Stimulated activated CD4-positive, alpha-beta T cell treated with anti-CD3 and anti-CD28 coated beads, Interleukin-12 subunit alpha, Interleukin-12 subunit beta, amount 100 ng/mL, for 48 hours (primary cell): ENCODE measurements around the gene CNNM1.

Source experiments
- DNase-seq, 3 donors: peaks; one replicate each; pipeline ENCODE4 v3.0.0-alpha.2; 2020; ENCODE audit warnings: low read depth in 2 of 3, low spot score in 1 of 3

Gene CNNM1

DNA sequence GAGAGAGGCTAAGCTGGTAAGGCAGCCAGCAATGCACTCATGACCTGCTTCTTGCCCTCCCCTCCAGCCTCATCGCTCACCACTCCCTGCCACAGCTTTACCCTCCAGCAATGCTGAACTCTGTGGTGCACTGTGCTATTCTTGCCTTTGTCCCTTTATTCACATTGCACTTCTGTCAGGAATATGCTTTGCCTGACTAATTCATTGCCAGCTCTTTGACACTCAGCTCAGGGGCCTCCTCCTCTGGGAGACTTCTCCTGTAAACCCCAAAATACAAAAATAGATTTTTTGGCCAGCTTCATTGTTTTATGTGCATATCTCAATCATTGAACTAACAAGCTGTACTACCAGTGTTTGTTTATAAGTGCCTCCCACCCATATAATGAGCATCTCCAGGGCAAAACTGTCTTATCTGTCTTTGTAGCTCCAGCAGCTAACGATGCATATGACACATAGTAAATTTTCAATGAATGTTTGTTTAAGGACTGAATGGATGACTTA is 8.2 kb downstream of the CNNM1 start:
- DNase-seq, result no peak

DNA sequence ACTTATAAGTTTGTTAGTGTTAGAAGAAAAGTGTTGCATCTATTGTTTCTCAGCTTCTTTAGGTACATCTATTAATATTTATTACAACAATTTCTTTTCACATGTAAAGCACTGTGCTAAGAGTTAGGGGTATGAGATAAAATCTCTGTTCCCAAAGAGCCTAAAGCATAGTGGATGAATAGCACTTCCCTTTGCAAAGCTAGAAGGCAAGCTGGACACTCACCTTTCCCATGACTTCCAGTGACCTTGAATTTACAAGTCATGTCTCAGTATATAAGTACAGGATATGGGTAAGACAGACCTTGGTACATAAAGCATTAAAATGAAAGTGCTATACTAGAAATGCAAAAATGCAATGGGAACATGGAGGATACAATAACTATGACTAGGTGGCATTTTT is 8.7 kb downstream of the CNNM1 start:
- DNase-seq, result no peak

DNA sequence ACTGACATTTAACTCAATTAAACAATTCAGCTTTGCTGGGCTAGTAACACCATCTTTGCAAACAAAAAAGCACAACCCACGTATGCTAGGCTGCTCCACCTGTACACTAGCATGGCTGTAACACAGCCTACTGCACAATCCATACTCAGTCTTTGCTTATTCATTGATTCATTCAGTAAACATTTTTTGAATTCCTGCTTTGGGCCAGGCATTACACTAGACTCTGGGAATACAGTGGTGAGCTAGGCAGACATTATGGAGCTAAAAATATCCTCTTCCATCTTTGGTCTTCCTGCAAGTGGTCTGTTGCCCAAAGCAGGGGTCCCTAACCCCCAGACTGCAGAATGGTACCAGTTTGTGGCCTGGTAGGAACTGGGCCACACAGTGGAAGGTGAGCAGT is 9.9 kb downstream of the CNNM1 start:
- no peak for DNase-seq

DNA sequence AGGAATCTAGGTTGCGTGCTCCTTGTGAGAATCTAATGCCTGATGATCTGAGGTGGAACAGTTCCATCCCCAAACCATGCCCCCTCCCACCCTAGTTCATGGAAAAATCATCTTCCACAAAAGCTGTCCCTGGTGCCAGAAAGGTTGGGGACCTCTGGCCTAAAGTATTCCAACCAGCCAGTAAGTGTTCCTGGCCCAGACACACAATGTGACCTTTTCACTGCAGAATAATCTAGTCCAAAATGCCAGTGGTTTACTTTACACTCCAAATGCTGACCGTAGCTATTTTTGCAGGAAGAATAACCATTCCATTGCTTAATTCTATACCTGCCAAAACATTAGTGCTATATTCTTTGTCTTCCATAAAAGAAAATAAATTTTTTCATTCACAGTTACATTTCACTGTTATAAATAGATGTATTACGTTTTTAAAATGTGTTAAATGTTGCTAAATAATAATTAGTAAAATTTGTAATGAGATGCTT is 10.4 kb downstream of the CNNM1 start:
- no peak for DNase-seq

DNA sequence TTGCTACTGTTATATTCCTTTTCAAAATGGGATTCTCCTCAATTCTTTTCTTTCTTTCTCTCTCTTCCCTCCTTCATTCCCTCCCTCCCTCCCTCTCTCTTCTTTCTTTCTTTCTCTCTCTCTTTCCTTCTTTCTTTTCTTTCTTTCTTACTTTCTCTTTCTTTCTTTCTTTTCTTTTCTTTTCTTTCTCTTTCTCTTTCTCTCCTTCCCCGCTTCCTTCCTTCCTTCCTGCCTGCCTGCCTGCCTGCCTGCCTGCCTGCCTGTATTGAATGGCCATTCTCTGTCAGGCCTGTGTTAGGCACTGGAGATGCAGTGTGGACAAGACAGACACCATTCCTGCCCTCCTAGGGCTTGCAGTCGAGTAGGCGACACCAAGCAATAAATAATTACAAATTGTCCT is 11.5 kb downstream of the CNNM1 start:
- no peak for DNase-seq

DNA sequence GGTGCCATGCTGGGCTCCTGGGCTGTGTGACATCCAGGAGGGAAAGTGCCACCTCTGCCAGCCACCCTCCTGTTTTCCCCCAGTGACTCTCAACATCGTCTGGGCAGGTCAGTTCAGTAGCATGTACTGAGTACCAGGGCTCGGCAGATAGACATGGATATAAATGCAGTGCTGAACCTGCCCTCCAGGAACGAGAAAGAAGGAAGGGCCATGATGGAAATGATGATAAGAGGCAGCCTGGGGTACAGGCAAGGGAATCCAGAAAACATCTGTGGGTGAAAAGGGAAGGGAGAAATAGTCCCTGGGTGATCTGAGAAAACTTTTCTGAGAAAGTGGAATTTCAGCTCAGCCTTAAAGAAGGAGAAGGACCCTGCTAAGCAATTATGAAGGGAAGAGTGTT is 12.1 kb downstream of the CNNM1 start:
- DNase-seq, result no peak

DNA sequence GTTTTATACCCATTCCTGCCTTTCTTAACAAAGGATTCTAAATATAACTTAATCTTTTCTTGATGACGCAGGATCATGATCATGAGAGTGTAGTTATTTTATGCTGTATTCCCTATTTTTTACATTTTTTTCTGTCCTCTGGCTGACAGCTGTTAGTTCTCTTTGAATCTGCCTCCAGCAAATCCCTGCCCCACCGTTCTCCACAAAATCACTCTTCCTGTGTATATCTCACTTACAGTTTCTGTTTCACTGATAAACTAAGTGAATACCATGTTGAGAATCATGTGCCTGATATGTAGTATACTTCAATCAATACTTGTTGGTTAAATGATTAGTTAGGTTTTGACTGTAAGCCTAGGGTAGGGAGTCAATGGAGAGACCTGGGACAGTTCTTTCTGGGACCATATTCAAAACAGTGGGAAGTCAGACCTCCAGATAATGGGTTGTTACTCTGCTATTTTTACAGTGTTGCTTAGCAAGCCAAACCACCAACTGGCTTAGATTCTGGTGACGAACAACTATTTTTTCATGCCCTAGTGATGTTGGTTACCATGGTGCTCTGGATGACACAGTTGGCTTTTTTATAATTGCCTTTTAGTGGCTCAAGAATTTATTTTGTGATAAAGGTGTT is 12.8 kb downstream of the CNNM1 start:
- no peak for DNase-seq

DNA sequence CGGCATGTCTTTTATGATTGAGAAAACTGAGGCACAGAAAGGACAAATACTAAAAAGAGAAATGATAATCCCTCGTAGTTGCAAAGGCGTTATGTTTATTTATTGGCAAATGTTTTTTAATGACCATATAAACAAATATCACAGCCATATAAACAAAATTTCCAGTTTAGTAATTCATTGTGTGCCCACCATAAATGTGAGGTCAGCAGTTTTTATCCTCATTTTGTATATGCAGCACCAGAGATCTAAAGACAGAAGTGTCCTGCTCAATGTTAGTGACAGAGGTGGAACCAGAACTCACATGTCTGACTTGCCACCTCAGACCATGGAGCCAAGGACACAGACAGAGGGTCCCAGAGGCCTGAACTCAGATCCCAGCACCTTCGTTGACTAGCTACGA is 14.1 kb downstream of the CNNM1 start:
- DNase-seq, result no peak

DNA sequence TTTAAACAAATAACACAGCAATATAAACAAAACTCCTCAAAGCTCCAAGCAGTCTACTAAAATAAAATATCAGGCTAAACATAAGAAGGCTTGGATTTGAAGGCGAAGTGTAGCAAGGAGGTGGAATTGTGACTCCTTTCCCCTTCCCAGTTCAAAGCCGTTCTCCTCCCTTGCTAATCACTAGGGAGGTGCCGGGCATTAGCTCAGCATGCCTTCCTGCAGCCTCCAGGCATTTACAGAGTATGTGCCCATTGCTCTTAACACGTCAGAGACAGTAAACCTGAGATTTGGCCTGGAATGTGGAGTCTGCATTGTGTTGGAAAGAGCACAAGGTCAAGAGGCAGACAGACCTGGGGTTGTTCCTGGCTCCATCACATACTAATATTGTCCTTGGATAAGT is 15.6 kb downstream of the CNNM1 start:
- DNase-seq, result no peak

DNA sequence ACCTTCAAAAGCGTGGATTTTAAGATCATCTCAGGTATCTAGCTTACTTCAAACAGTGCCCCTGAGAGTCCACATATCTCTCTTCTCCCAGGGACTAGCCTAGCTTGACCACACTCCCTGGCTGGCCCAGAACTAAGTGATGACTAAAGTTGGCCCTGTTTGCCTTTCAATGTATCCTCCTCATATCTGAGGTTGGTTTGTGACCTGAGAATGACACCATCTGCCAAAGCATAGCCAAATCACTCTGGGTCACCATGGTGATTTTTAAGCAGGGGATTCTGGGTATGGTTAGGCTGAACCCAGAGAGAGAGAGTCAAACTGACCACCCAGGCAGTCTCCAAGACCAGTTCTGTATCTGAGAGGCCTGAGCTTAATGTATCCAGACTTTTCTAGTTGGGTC is 16.2 kb downstream of the CNNM1 start:
- DNase-seq, result no peak

DNA sequence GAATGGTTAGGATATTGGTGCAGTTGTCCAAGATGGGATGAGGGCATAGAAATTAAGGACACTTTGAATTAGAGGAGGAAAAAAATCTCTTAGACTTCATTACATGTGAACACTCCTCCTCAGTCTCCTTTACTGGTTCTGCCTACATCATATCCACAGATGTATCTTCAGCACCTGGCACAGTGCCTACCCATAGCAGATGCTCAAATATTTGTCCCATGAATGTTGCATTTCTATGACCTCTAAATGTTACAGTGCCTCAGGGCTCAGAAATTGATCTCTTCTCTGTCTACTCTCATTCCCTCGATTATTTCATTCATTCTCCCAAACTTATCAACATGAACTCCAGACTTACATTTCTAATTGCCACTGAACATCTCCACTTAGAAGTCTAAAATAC is 17.1 kb downstream of the CNNM1 start:
- no peak for DNase-seq

DNA sequence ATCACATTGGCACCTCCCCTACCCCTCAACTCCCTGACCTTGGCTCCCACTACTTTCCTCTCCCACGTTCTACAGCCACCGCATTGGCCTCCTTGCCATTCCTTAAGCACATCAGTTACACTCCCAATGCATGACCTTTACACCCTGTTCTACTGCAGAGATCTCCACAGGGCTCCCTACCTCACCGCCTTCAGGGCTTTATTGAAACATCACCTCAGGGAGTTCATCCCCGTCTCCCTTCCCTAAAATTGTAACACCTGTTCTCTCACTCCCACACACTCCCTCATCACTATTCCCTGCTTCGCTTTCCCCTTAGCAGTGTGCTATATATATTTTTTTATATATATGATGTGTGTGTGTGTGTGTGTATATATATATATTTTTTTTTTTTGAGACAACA is 18.5 kb downstream of the CNNM1 start:
- DNase-seq, result no peak

DNA sequence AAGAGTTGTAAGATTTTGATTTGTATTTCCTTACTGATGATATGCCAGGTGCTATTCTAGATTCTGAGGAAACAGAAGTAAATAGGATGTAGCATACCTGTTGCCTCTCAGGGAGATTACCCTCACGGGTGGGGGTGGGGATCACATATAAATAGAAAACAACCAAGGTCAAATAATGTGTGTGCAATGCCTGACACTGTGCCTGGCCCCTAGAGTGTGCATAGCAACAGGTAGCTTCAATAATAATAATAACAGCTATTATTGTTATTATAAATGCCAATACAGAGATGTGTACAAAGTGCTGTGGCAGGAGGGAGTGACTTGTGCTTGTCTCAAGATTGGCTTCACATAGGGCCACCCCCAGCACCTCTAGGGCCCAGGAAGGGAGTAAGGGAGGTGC is 24.0 kb downstream of the CNNM1 start:
- DNase-seq, result no peak

DNA sequence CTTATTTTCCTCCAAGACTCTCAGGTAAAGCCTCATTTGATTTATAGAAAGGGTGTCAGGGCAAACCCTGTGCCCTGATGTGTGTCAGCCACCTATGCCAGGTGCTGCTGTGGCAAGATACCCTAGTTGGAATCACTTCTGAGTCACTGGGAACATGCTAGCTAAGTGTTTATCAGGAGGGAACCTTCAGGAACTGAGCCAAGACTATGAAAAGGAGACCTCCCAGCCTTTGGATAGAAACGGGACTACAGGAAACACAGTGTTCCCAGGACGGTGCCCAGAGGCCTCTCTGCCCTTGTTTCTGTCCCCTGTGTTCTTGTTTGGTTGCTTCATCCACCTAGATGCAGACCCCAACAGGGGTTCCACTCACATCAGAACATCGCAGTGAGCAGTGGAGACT is 28.5 kb downstream of the CNNM1 start:
- DNase-seq, result no peak

DNA sequence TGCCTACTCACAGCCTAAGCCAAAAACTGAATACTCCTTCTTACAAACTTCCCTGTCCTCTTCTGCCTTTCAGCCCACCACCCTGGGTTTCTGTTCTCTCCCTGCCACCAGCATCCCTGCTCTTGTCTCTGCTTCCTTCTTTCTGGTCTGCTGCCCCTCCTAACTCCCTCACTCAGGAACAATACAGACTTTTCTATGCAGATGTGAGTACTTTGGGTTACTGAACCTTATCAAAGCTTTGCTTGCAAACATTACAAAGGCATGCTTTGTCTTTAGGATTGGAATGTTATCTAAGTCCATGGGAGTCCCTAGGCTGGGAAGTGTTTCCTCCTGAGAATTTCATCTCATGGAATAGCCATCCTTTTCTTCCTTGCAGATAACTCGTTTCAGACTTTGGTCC is 28.9 kb downstream of the CNNM1 start:
- no peak for DNase-seq

DNA sequence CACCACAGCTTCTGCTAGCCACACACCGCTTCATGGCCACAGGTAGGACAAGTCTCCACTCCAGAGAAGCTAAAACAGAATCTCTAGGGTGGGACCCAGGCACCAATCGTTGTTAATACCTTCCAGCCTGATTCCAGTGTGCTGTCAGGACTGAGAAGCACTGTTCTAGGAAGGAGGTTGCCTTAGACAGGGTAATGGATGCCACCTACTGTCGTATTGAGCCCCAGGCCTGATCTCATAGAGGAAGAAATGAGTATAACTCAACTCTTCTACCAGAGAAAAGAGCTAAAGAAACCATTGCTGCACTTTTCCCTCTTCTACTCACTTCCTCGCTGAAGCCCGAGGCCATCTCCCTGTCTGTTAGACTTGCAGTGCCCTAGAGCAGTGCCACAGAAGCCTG is 31.8 kb downstream of the CNNM1 start:
- DNase-seq, result no peak

DNA sequence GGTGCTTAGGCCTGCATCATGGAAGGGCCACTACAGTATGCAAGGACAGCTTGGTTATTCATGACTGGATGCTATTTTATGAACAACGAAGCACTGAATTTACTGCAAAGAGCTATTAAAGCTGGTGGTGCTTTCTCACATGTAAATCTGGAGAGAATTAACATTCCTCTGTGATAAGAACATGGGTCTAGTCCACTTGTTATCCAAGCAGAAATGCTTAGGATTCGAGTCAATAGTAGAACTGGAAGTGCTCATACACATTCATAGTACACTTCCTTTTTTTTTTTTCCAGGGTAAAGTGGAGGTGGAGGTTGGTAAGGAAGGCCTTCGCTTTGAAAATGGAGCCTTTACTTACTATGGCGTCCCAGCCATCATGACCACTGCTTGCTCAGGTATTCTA is 35.0 kb downstream of the CNNM1 start:
- no peak for DNase-seq

DNA sequence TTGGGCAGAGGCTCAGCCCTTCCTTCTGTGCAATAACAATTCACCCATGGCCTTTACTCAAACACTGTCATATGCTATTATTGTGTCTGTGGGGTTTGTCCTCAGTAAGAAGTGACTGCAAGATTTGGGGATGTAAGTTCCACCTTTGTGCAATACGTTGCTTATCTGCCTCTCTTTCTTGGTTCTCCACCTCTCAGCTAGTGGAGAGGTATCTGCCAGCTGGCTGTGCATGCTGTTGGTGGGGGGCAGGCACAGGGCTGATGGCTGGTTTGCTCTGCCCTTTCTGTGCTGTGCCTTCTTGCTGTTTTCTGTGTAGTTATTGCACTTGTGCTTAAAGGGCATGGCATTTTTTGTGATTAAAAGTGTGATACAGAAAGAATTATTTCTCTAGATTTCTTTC is 36.2 kb downstream of the CNNM1 start:
- no peak for DNase-seq

DNA sequence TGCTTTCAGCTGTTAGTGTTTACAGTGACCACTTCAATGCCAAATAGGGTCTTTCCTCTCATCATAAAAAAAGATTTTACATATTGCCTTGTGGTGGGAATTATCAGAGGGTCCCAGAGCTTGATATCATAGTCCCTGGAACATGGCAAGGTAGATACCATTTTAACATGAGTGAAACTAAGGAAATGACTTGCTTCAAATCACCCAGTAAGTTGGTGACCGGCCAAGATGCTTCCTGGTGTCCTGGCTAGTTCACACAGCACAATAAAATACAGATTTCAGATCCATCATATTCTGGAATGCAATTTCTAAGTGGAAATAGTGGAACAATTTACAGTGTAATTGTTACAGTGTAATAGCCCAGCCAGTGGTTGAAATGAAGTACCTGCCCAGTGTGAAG is 36.6 kb downstream of the CNNM1 start:
- DNase-seq, result no peak

DNA sequence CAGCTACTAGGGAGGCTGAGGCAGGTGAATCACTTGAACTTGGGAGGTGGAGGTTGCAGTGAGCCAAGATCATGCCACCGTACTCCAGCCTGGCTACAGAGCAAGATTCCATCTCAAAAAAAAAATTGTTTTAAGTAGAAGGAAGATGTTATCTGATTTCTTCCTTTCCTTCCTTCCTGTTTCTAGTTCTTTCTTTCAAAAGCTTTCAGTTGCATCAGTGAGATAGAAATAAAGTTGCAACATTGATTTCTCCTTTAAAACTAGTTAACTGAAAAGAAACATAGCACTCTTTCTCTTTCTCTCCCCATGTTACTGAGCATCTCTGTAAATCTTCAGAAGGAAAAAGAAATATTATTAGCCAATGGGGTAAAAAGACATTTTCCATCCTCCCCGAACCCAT is 37.5 kb downstream of the CNNM1 start:
- DNase-seq, result no peak

DNA sequence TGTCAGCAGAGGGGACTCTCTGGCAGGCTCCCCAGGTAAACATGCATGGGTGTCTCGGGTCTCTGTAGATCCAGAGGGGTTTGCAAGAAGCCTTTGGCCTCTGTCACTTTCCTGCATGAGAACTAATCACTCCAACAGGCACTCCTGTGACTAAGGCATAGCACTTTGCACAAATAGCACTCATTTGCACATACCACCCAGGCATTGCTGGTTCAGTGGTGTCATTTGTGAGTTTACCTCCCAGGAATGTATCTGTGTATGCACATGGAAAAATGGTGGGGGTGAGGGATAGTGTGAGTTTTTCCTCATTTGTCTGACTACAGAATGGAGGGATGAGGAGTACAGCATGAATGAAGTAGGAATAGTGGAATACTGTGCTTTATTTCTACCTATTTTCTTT is 39.5 kb downstream of the CNNM1 start:
- no peak for DNase-seq

DNA sequence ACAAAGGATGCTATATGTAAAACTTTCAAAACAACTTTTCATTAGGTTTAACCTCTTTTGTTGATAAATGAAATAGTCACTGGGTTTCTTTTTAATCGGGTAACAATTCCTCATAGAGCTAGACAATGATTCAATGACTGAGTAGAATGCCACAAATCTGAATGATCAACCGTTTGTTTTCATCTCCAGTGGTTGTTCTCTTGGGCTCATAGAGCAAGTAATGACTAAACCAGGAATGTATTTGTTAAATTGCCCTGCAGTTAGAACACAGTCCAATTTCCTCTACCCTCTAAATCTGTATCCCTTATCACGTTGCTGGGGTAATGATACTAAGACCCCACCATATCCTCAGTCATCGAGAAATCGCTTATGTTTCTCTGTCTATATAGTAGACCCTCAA is 40.0 kb downstream of the CNNM1 start:
- no peak for DNase-seq

DNA sequence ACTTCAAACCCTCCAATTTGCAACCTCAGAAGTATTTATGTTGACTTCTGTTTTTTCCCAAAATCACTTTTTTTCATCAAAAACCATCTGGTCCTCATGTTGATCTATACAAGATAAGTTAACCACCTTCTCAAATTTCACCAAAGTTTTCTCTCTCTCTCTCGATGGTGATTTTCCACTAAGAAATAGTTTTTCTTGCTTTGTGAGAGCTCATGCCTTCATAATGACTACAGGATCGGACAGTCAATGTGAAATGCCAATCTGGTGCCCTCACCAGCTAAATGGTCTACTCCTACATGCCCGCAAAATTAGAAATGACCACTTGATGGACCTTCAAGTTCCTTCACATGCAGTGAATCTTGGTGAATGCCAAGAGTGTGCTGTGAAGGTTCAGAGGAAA is 40.4 kb downstream of the CNNM1 start:
- DNase-seq, result no peak

DNA sequence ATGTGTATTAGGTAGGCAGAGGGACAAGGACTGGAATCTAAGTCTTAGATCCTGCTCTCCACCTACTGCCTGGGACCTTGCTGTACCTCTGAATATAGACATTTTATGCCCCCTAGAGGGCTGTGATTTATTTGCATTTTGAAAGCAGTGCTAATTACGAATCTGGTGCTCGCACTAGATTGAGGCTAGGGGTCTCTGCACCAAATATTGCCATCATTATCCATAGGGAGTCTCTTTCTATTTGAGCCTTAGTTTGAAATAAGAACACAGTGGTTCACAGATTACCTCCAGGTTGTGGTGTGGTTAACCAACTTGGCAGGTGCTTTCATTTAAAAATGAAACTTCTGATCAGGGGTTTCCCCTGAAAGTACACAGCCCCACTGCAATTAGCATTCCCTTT is 41.8 kb downstream of the CNNM1 start:
- DNase-seq, result no peak
